Natural killer cell (primary cell): ENCODE results near the gene BPI. TPM values are rescaled to one million over a fixed set of nuclear protein-coding genes. Genes with fewer than 3 reads are reported as not detected.
A peak's percentile ranks its signal among the peaks of the same experiment; 100 is the strongest.
"Not testable (repeated sequence)": the region's sequence is repeated elsewhere in the genome, so short reads cannot be mapped to it uniquely, and the experiment has no call there.

Experiments used
- ATAC-seq, 3 donors: fragments of 150-1000 bp in 2 of 3; fragments of 200-7000 bp in 1 of 3; cut with Tn5 transposase; 1 replicate in 1 of 3; 2 replicates in 2 of 3; pipeline ENCODE4 v1.10.0; 2021; ENCODE audit warnings: mild to moderate bottlenecking in 2 of 3, moderate library complexity in 2 of 3
- DNase-seq, 2 donors: peaks; one replicate each; pipeline versions ENCODE4 v3.0.0 to v3.0.0-alpha.2; 2013 to 2021; ENCODE audit warnings: mixed read lengths in 1 of 2
- H3K27ac ChIP-seq: one replicate; pipeline ENCODE4 v1.5.1; 2013; ENCODE audit warnings: mild to moderate bottlenecking, low read length
- H3K27me3 ChIP-seq: one replicate; pipeline ENCODE4 v1.6.1; 2013; ENCODE audit warnings: low read length; ENCODE audit not compliant: control insufficient read depth, insufficient read depth
- H3K36me3 ChIP-seq: one replicate; pipeline ENCODE4 v1.6.1; 2013; ENCODE audit warnings: low read length; ENCODE audit not compliant: control insufficient read depth, insufficient read depth
- H3K4me1 ChIP-seq: one replicate; pipeline ENCODE4 v1.6.1; 2013; ENCODE audit warnings: low read length; ENCODE audit not compliant: control insufficient read depth, insufficient read depth
- H3K4me3 ChIP-seq: one replicate; pipeline ENCODE4 v1.5.1; 2013; ENCODE audit warnings: low read length
- H3K9me3 ChIP-seq: one replicate; pipeline ENCODE4 v1.6.1; 2013; ENCODE audit warnings: low read length; ENCODE audit not compliant: control insufficient read depth, insufficient read depth
- H3K27ac Mint-ChIP-seq, 2 donors: one replicate each; pipeline ENCODE4 v1.8.0; 2022; ENCODE audit warnings: mild to moderate bottlenecking in 2 of 2, mixed read lengths in 2 of 2, moderate library complexity in 1 of 2
- H3K27me3 Mint-ChIP-seq, 2 donors: one replicate each; pipeline ENCODE4 v1.8.0; 2022; ENCODE audit warnings: low read depth in 2 of 2, mixed read lengths in 2 of 2
- H3K36me3 Mint-ChIP-seq: one replicate; pipeline ENCODE4 v1.8.0; 2022; ENCODE audit warnings: mixed read lengths
- H3K4me1 Mint-ChIP-seq, 2 donors: one replicate each; pipeline ENCODE4 v1.8.0; 2022; ENCODE audit warnings: mixed read lengths in 2 of 2
- H3K4me3 Mint-ChIP-seq: one replicate; pipeline ENCODE4 v1.8.0; 2022; ENCODE audit warnings: mild to moderate bottlenecking, moderate library complexity, mixed read lengths
- H3K9me3 Mint-ChIP-seq, 2 donors: one replicate each; pipeline ENCODE4 v1.8.0; 2022; ENCODE audit warnings: mixed read lengths in 2 of 2
- CTCF ChIP-seq: fragments of 200-600 bp; IDR thresholded peaks from one replicate; pipeline ENCODE4 v1.8.0; 2022; ENCODE audit warnings: antibody characterized with exemption
- WGBS: methylation state at CpG from one replicate; pipeline ENCODE4 v1.1.7; 2013; ENCODE audit warnings: missing lambda C conversion rate; ENCODE audit not compliant: insufficient coverage; 5-methylcytosine and 5-hydroxymethylcytosine counted together
- intact Hi-C: fragments of 100-400 bp; cut with micrococcal nuclease; formaldehyde crosslinking; loops from one replicate; pipeline ENCODE4 v1.14.2; 2022
- total RNA-seq, 4 donors: library from RNA; stranded (reverse); fragments of 120-200 nt in 1 of 4; gene quantifications; one replicate each; pipeline versions ENCODE4 v1.2.3 to v1.2.4, GENCODE V29; 2013 to 2022

Gene BPI
- total RNA-seq, result under 1 TPM in 1 of 3 donors, not detected in 2; 0.20 TPM
- 0.09 TPM for total RNA-seq (2013)

- intact Hi-C loops, result no loop called here
- no peak for DNase-seq
- peak in 2 of 3 donors; percentile 50 to 56 for ATAC-seq
- Mint-ChIP-seq H3K4me1 (peaks cover 18 to 30% of the 10 kb centered on the region in 2 donors), H3K36me3 (no peaks in the 10 kb centered on the region), H3K27ac (no peak within 1 kb of the TSS), H3K27me3 (peaks cover 33 to 49% of the 10 kb centered on the region in 2 donors), H3K9me3 (no peaks in the 10 kb centered on the region), H3K4me3 (peak within 1 kb of the TSS; percentile 37)
- H3K27ac ChIP-seq, result no peak within 1 kb of the TSS
- H3K27me3 ChIP-seq, result peaks cover 12% of the 10 kb centered on the region
- TF ChIP-seq CTCF, result no peak
- H3K9me3 ChIP-seq, result no peaks in the 10 kb centered on the region
- 1% methylated on average over 20 of the region's 21 CpGs for WGBS
- H3K4me3 ChIP-seq, result no peak within 1 kb of the TSS
- H3K4me1 ChIP-seq, result peaks cover 20% of the 10 kb centered on the region
- H3K36me3 ChIP-seq, result no peaks in the 10 kb centered on the region
Measured at GRCh38 chr20:38303908-38304379, at the start of gene BPI. BPI (plus strand) TSS chr20:38304156; CDS start chr20:38304224, 68 bp downstream.

GRCh38 chr20:38254621-38255020 is 49.3 kb upstream of the BPI start:
- H3K9me3 Mint-ChIP-seq, H3K36me3 Mint-ChIP-seq, H3K4me3 ChIP-seq, H3K27me3 ChIP-seq, H3K4me3 Mint-ChIP-seq, H3K36me3 ChIP-seq, ATAC-seq, H3K27ac ChIP-seq, DNase-seq, intact Hi-C loops, H3K4me1 ChIP-seq, H3K4me1 Mint-ChIP-seq, H3K27ac Mint-ChIP-seq, H3K9me3 ChIP-seq: not testable (repeated sequence)
- H3K27me3 Mint-ChIP-seq, result peaks cover 17 to 28% of the 10 kb centered on the region in 2 donors
- 87% methylated on average over 3 of the region's 4 CpGs for WGBS

GRCh38 chr20:38255393-38255792 is 48.6 kb upstream of the BPI start:
- TF ChIP-seq CTCF, result no peak
- no peak overlapping the region for H3K4me3 ChIP-seq
- intact Hi-C loops, result no loop called here
- no peaks in the 10 kb centered on the region for H3K9me3 Mint-ChIP-seq
- H3K4me3 Mint-ChIP-seq, result no peak overlapping the region
- no peak overlapping the region for H3K27ac Mint-ChIP-seq
- ATAC-seq, result no peak
- peaks cover 25 to 35% of the 10 kb centered on the region in 2 donors for H3K27me3 Mint-ChIP-seq
- no peak overlapping the region for H3K27ac ChIP-seq
- H3K4me1 ChIP-seq, result no peaks in the 10 kb centered on the region
- 86% methylated on average over 5 of the region's 5 CpGs for WGBS
- peaks cover 0 to 6% of the 10 kb centered on the region in 2 donors for H3K4me1 Mint-ChIP-seq
- H3K9me3 ChIP-seq, result no peaks in the 10 kb centered on the region
- no peaks in the 10 kb centered on the region for H3K36me3 ChIP-seq
- H3K36me3 Mint-ChIP-seq, result no peaks in the 10 kb centered on the region
- H3K27me3 ChIP-seq, result peaks cover 11% of the 10 kb centered on the region
- DNase-seq, result no peak

GRCh38 chr20:38256021-38256420 is 47.9 kb upstream of the BPI start:
- Mint-ChIP-seq H3K9me3 (no peaks in the 10 kb centered on the region), H3K4me1 (peaks cover under 1 to 12% of the 10 kb centered on the region in 2 donors), H3K4me3 (no peak overlapping the region), H3K36me3 (no peaks in the 10 kb centered on the region), H3K27me3 (peaks cover 29 to 40% of the 10 kb centered on the region in 2 donors), H3K27ac (no peak overlapping the region)
- H3K36me3 ChIP-seq, result no peaks in the 10 kb centered on the region
- ATAC-seq (no peak), DNase-seq (no peak)
- H3K4me3 ChIP-seq, result no peak overlapping the region
- intact Hi-C loops, result no loop called here
- H3K9me3 ChIP-seq, result no peaks in the 10 kb centered on the region
- WGBS, result 85% methylated on average over 4 of the region's 4 CpGs
- H3K27ac ChIP-seq, result no peak overlapping the region
- peaks cover 14% of the 10 kb centered on the region for H3K27me3 ChIP-seq
- no peak for TF ChIP-seq CTCF
- no peaks in the 10 kb centered on the region for H3K4me1 ChIP-seq
